CD14-positive monocyte (primary cell): ENCODE data around the gene SCAPER. TPM values are rescaled to one million over a fixed set of nuclear protein-coding genes. Genes with fewer than 3 reads are reported as not detected.

Experiments
- DNase-seq, 3 donors: peaks; one replicate each; pipeline ENCODE4 v3.0.0-alpha.2; 2011 to 2022
- H2AFZ ChIP-seq: 2 replicates; pipeline ENCODE4 v1.6.0; 2012; ENCODE audit warnings: mild to moderate bottlenecking, low read depth, low read length, inconsistent platforms; ENCODE audit not compliant: insufficient read depth, poor library complexity, severe bottlenecking
- H3K27ac ChIP-seq, 2 donors: 1 replicate in 1 of 2; 2 replicates in 1 of 2; pipeline ENCODE4 v1.5.1; 2012 to 2013; ENCODE audit warnings: low read length in 2 of 2, control low read depth in 1 of 2, inconsistent platforms in 1 of 2, low read depth in 1 of 2, mild to moderate bottlenecking in 1 of 2
- H3K27me3 ChIP-seq, 2 donors: one replicate each; pipeline versions ENCODE4 v1.6.0 to v1.6.1; 2011 to 2013; ENCODE audit warnings: low read length in 2 of 2; ENCODE audit not compliant: control insufficient read depth in 2 of 2, insufficient read depth in 2 of 2
- H3K36me3 ChIP-seq, 2 donors: replicated peaks in 1 of 2; 1 replicate in 1 of 2; 2 replicates in 1 of 2; pipeline versions ENCODE4 v1.5.1 to v1.6.1; 2012 to 2013; ENCODE audit warnings: low read length in 2 of 2, control low read depth in 1 of 2, inconsistent platforms in 1 of 2, mild to moderate bottlenecking in 1 of 2; ENCODE audit not compliant: insufficient read depth in 2 of 2, control insufficient read depth in 1 of 2
- H3K4me1 ChIP-seq, 2 donors: 1 replicate in 1 of 2; 2 replicates in 1 of 2; pipeline versions ENCODE4 v1.5.1 to v1.6.1; 2012 to 2013; ENCODE audit warnings: low read length in 2 of 2, control low read depth in 1 of 2, inconsistent platforms in 1 of 2, mild to moderate bottlenecking in 1 of 2, moderate library complexity in 1 of 2; ENCODE audit not compliant: insufficient read depth in 2 of 2, control insufficient read depth in 1 of 2
- H3K4me2 ChIP-seq: replicated peaks from 2 replicates; pipeline ENCODE3; 2012; ENCODE audit warnings: low read length, moderate library complexity, mild to moderate bottlenecking; ENCODE audit not compliant: poor library complexity, severe bottlenecking; ENCODE audit errors: extremely low read depth
- H3K4me3 ChIP-seq, 3 experiments: fragments of 200-600 bp in 1 of 3; sonication (generic) in 1 of 3; replicated peaks in 1 of 3; 1 replicate in 2 of 3; 2 replicates in 1 of 3; pipeline ENCODE4 v1.5.1; 2011 to 2013; ENCODE audit warnings: low read length in 3 of 3, mild to moderate bottlenecking in 3 of 3, control low read depth in 2 of 3, low read depth in 2 of 3, inconsistent platforms in 1 of 3, moderate library complexity in 1 of 3
- H3K79me2 ChIP-seq: 2 replicates; pipeline ENCODE4 v1.6.0; 2012; ENCODE audit warnings: mild to moderate bottlenecking, control low read depth, inconsistent platforms, low read length, moderate library complexity; ENCODE audit not compliant: insufficient read depth
- H3K9ac ChIP-seq: 2 replicates; pipeline ENCODE4 v1.6.0; 2017; ENCODE audit warnings: low read length, mild to moderate bottlenecking; ENCODE audit not compliant: insufficient read depth, poor library complexity, severe bottlenecking
- H3K9me3 ChIP-seq, 2 donors: replicated peaks in 1 of 2; 1 replicate in 1 of 2; 2 replicates in 1 of 2; pipeline versions ENCODE4 v1.5.1 to v1.6.1; 2012 to 2013; ENCODE audit warnings: low read length in 2 of 2, control low read depth in 1 of 2; ENCODE audit not compliant: control insufficient read depth in 1 of 2, insufficient read depth in 1 of 2
- H4K20me1 ChIP-seq: 2 replicates; pipeline ENCODE4 v1.6.0; 2012; ENCODE audit warnings: mild to moderate bottlenecking, low read length, control low read depth, moderate library complexity; ENCODE audit not compliant: insufficient read depth
- H3K27ac Mint-ChIP-seq, 7 donors: one replicate each; pipeline ENCODE4 v1.8.0; 2020; ENCODE audit warnings: mild to moderate bottlenecking in 7 of 7, mixed read lengths in 7 of 7, moderate library complexity in 6 of 7, inconsistent platforms in 2 of 7
- H3K27me3 Mint-ChIP-seq, 3 donors: one replicate each; pipeline ENCODE4 v1.8.0; 2021 to 2022; ENCODE audit warnings: low read depth in 3 of 3, mild to moderate bottlenecking in 3 of 3, mixed read lengths in 3 of 3, moderate library complexity in 3 of 3, inconsistent platforms in 1 of 3
- H3K36me3 Mint-ChIP-seq, 2 donors: one replicate each; pipeline ENCODE4 v1.8.0; 2020; ENCODE audit warnings: mixed read lengths in 2 of 2, inconsistent platforms in 1 of 2, mild to moderate bottlenecking in 1 of 2
- H3K4me1 Mint-ChIP-seq: one replicate; pipeline ENCODE4 v1.8.0; 2020; ENCODE audit warnings: mild to moderate bottlenecking, mixed read lengths
- H3K4me3 Mint-ChIP-seq, 2 donors: one replicate each; pipeline ENCODE4 v1.8.0; 2020; ENCODE audit warnings: mild to moderate bottlenecking in 2 of 2, mixed read lengths in 2 of 2, moderate library complexity in 1 of 2
- H3K9me3 Mint-ChIP-seq, 7 donors: one replicate each; pipeline ENCODE4 v1.8.0; 2020 to 2022; ENCODE audit warnings: mixed read lengths in 7 of 7, mild to moderate bottlenecking in 6 of 7, moderate library complexity in 6 of 7, inconsistent platforms in 2 of 7
- WGBS: methylation state at CpG from one replicate; pipeline ENCODE4 v1.1.5; 2013; ENCODE audit warnings: missing lambda C conversion rate; ENCODE audit not compliant: insufficient coverage; 5-methylcytosine and 5-hydroxymethylcytosine counted together
- intact Hi-C, 2 donors: fragments of 100-400 bp; cut with micrococcal nuclease; formaldehyde crosslinking; loops; one replicate each; pipeline versions ENCODE4 v1.15.0 to v1.15.1; 2023
- polyA plus RNA-seq, 3 donors: library from polyadenylated mRNA; depleted of rRNA in 1 of 3; unstranded in 2 of 3; stranded (reverse) in 1 of 3; fragments of 300-500 nt in 2 of 3; fragments of >200 nt in 1 of 3; fragmentation: Illumina TruSeq in 2 of 3; gene quantifications; 1 replicate in 2 of 3; 2 replicates in 1 of 3; pipeline ENCODE4 v1.2.3, GENCODE V29; 2012 to 2021
- TF ChIP-seq, protein P1 (sequence below): fragments of 200-600 bp; IDR thresholded peaks from one replicate; pipeline ENCODE4 v1.8.0; 2022; ENCODE audit warnings: antibody characterized with exemption, mild to moderate bottlenecking

The SCAPER gene
- polyA plus RNA-seq, 3 donors, result 2.5 to 5.4 (median 4.2) TPM

DNA sequence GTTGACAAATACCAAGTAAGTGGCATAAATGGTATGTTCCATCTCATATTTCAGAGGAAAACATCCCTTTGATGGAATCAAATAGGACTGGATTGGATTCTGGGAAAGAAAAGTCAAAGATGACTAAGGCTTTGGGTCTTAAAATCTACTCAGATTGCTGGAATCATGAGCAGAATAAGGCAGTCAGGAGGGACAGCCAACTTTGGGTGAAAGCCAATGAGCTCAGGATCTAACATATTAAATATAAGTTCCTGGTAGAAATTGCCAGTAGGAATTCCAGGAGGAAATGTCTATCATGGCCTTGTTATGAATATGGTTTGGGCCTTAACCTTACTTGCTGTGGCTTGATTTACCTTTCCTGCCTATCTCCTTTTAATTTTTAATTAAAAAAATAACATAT lies 513.3 kb downstream of the SCAPER start:
- no peak overlapping the region for H3K9ac ChIP-seq
- H3K27me3 ChIP-seq, result no peaks in the 10 kb centered on the region
- no peaks in the 10 kb centered on the region for H3K36me3 ChIP-seq
- Mint-ChIP-seq H3K36me3 (peaks cover 4 to 9% of the 10 kb centered on the region in 2 donors), H3K4me1 (peaks cover 5% of the 10 kb centered on the region), H3K27ac (no peak overlapping the region), H3K9me3 (no peaks in the 10 kb centered on the region), H3K27me3 (peaks cover 0 to 1% (median 0%) of the 10 kb centered on the region in 3 donors), H3K4me3 (no peak overlapping the region)
- no peaks in the 10 kb centered on the region for H3K79me2 ChIP-seq
- no peak overlapping the region for H2AFZ ChIP-seq
- no peaks in the 10 kb centered on the region for H3K9me3 ChIP-seq
- no peak overlapping the region for H3K27ac ChIP-seq
- no peak overlapping the region for H3K4me3 ChIP-seq
- H4K20me1 ChIP-seq, result no peaks in the 10 kb centered on the region
- no peak for DNase-seq
- intact Hi-C loops, result no loop called here
- no peaks in the 10 kb centered on the region for H3K4me1 ChIP-seq
- TF ChIP-seq, protein P1, sequence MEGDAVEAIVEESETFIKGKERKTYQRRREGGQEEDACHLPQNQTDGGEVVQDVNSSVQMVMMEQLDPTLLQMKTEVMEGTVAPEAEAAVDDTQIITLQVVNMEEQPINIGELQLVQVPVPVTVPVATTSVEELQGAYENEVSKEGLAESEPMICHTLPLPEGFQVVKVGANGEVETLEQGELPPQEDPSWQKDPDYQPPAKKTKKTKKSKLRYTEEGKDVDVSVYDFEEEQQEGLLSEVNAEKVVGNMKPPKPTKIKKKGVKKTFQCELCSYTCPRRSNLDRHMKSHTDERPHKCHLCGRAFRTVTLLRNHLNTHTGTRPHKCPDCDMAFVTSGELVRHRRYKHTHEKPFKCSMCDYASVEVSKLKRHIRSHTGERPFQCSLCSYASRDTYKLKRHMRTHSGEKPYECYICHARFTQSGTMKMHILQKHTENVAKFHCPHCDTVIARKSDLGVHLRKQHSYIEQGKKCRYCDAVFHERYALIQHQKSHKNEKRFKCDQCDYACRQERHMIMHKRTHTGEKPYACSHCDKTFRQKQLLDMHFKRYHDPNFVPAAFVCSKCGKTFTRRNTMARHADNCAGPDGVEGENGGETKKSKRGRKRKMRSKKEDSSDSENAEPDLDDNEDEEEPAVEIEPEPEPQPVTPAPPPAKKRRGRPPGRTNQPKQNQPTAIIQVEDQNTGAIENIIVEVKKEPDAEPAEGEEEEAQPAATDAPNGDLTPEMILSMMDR, result no peak
- no peak overlapping the region for H3K4me2 ChIP-seq

DNA sequence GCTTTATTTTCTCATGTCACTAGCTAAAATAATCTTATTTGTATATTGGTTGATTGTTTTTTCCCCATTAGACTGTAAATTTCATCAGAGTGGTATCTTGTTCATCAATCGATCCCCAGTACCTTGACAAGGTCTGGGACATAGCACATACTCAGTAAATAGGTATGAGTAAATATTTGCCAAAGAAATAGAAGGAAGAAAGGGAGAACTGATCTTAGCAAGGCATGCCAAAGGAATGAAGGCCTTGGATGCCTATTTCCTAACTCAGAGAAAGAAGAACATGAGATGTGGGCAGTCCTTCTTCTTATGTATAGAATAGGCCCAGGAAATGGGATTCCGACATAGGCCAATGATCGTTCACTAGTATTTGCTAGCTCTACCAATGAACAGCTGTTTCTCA lies 513.8 kb downstream of the SCAPER start:
- no peak overlapping the region for H2AFZ ChIP-seq
- WGBS, result no CpG with 5 or more reads among the region's 3 CpGs
- no peaks in the 10 kb centered on the region for H3K27me3 ChIP-seq
- no peaks in the 10 kb centered on the region for H4K20me1 ChIP-seq
- H3K4me2 ChIP-seq, result no peak overlapping the region
- Mint-ChIP-seq H3K27me3 (peaks cover 0 to 1% (median 0%) of the 10 kb centered on the region in 3 donors), H3K4me1 (peaks cover 5% of the 10 kb centered on the region), H3K36me3 (peaks cover 4 to 9% of the 10 kb centered on the region in 2 donors), H3K4me3 (no peak overlapping the region), H3K27ac (no peak overlapping the region), H3K9me3 (peaks cover 0 to 2% (median 0%) of the 10 kb centered on the region in 7 donors)
- H3K9ac ChIP-seq, result no peak overlapping the region
- TF ChIP-seq, protein P1, result no peak
- no peaks in the 10 kb centered on the region for H3K9me3 ChIP-seq
- no peaks in the 10 kb centered on the region for H3K36me3 ChIP-seq
- H3K4me1 ChIP-seq, result no peaks in the 10 kb centered on the region
- intact Hi-C loops, result no loop called here
- H3K27ac ChIP-seq, result no peak overlapping the region
- H3K4me3 ChIP-seq, result no peak overlapping the region
- no peaks in the 10 kb centered on the region for H3K79me2 ChIP-seq
- no peak for DNase-seq
